Measurements from ENCODE around the gene PLA2G7. TPM values are rescaled to one million over a fixed set of nuclear protein-coding genes. Genes with fewer than 3 reads are reported as not detected.

Gene PLA2G7
- total RNA-seq, 4 donors from 2014 or later, result 10.0 to 14.3 (median 11.6) TPM

GRCh38 chr6:46688966-46689335 lies 46.2 kb downstream of the PLA2G7 start:
- TF ChIP-seq CTCF (IDR thresholded peaks at IDR 0.05) (no peak), POLR2A (IDR thresholded peaks at IDR 0.05) (no peak)
- H3K36me3 ChIP-seq, result no peaks in the 10 kb centered on the region
- no peaks in the 10 kb centered on the region for H3K9me3 ChIP-seq
- no peaks in the 10 kb centered on the region for H3K27me3 ChIP-seq
- intact Hi-C loops (cut with DNase I), result no loop called here
- WGBS, 2 donors, result 98% methylated on average over 8 to 13 of the region's 13 CpGs
- no peak overlapping the region for H3K4me3 ChIP-seq (replicated peaks in 1 of 3)
- DNase-seq, result no peak
- no peaks in the 10 kb centered on the region for H3K4me1 ChIP-seq
- H3K27ac ChIP-seq, result no peak overlapping the region

GRCh38 chr6:46688117-46688965 lies 46.8 kb downstream of the PLA2G7 start:
- no peak for DNase-seq
- Histone ChIP-seq H3K4me3 (replicated peaks in 1 of 3) (no peak overlapping the region), H3K27me3 (no peaks in the 10 kb centered on the region), H3K36me3 (no peaks in the 10 kb centered on the region), H3K27ac (no peak overlapping the region), H3K9me3 (no peaks in the 10 kb centered on the region), H3K4me1 (no peaks in the 10 kb centered on the region)
- 93 to 94% methylated on average over 53 to 66 of the region's 85 CpGs for WGBS, 2 donors
- TF ChIP-seq CTCF (IDR thresholded peaks at IDR 0.05) (no peak), POLR2A (IDR thresholded peaks at IDR 0.05) (no peak)
- intact Hi-C loops (cut with DNase I), result no loop called here

GRCh38 chr6:46687619-46688097 lies 47.5 kb downstream of the PLA2G7 start, which contains the start of gene TDRD6:
TSS of gene TDRD6 (plus strand) at chr6:46687885. CDS start at chr6:46688129, 244 bp downstream.
- no peak for DNase-seq
- no peaks in the 10 kb centered on the region for H3K36me3 ChIP-seq
- no peaks in the 10 kb centered on the region for H3K27me3 ChIP-seq
- TF ChIP-seq CTCF (IDR thresholded peaks at IDR 0.05) (no peak), POLR2A (IDR thresholded peaks at IDR 0.05) (no peak)
- WGBS, 2 donors, result 81 to 96% methylated on average over 23 to 35 of the region's 41 CpGs
- H3K4me1 ChIP-seq, result no peaks in the 10 kb centered on the region
- no peak within 1 kb of the TSS for H3K27ac ChIP-seq
- no peak within 1 kb of the TSS for H3K4me3 ChIP-seq (replicated peaks in 1 of 3)
- H3K9me3 ChIP-seq, result no peaks in the 10 kb centered on the region
- intact Hi-C loops (cut with DNase I), result no loop called here

- no peaks in the 10 kb centered on the region for H3K4me1 ChIP-seq
- WGBS, 2 donors, result 87 to 91% methylated on average over 4 of the region's 4 CpGs
These were observed 50.4 kb downstream of the PLA2G7 start for GRCh38 chr6:46684771-46685170.

More at GRCh38 chr6:46684771-46685170, 50.4 kb downstream of the PLA2G7 start:
- intact Hi-C loops (cut with DNase I), result no loop called here
- no peaks in the 10 kb centered on the region for H3K27me3 ChIP-seq
- H3K4me3 ChIP-seq (replicated peaks in 1 of 3), result no peak overlapping the region
- H3K9me3 ChIP-seq, result no peaks in the 10 kb centered on the region
- no peak overlapping the region for H3K27ac ChIP-seq
- no peaks in the 10 kb centered on the region for H3K36me3 ChIP-seq
- TF ChIP-seq CTCF (IDR thresholded peaks at IDR 0.05) (no peak), POLR2A (IDR thresholded peaks at IDR 0.05) (no peak)
- no peak for DNase-seq
